HG03159 (cell line): ENCODE results near the gene HSPBAP1.
A peak's percentile ranks its signal among the peaks of the same experiment; 100 is the strongest.

Experiments
- ATAC-seq: cut with Tn5 transposase; IDR thresholded peaks from one replicate; pipeline ENCODE4 v1.9.1; 2021; ENCODE audit warnings: mild to moderate bottlenecking, moderate library complexity; ENCODE audit not compliant: unreplicated experiment

HSPBAP1 gene, protein sequence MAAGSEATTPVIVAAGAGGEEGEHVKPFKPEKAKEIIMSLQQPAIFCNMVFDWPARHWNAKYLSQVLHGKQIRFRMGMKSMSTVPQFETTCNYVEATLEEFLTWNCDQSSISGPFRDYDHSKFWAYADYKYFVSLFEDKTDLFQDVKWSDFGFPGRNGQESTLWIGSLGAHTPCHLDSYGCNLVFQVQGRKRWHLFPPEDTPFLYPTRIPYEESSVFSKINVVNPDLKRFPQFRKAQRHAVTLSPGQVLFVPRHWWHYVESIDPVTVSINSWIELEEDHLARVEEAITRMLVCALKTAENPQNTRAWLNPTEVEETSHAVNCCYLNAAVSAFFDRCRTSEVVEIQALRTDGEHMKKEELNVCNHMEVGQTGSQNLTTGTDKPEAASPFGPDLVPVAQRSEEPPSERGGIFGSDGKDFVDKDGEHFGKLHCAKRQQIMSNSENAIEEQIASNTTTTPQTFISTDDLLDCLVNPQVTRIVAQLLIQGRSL

DNA sequence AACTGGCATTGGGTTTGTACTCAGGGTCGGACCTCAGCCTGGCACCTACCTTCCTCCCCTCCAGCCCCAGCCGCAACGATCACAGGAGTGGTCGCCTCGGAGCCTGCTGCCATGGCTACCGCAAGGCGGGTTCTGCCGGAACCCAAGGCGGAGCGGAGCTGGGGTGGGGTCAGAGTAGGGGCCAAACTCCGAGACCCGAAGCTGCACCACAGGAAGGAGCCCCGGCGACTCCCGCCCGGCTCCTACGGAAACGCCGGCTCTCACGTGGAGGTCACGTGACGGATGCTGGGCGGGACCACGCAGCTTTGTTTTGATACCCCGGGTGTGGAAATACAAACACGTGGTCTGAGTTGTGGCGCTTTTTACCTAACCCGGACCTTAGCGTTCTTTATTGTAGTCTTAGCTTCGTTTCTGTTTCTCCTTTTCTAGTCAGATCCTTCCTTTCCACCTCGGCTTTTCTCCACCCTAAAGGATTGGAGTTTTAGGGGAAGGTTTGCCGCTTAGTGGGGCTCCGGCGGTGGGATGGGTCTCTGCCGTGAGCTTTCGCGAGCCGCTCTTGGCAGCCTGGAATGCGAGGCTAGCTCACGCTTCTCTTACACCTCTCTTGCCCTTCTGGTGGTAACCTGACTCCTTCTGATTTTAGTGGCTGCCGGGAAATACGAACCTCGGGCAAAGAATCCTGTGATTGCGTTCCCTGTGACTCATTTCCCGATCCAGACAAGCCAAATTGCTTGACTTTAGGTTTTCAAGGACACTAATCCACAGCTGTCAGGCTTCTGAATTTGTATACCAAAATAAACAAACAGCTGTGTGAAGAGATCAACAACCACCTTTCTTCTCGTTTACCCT is at the start of gene HSPBAP1:
TSS of gene HSPBAP1 (minus strand) at position 264 of the 849 bp plus-strand sequence. CDS start at position 113, 151 bp downstream.
- ATAC-seq, result peak; percentile 70

DNA sequence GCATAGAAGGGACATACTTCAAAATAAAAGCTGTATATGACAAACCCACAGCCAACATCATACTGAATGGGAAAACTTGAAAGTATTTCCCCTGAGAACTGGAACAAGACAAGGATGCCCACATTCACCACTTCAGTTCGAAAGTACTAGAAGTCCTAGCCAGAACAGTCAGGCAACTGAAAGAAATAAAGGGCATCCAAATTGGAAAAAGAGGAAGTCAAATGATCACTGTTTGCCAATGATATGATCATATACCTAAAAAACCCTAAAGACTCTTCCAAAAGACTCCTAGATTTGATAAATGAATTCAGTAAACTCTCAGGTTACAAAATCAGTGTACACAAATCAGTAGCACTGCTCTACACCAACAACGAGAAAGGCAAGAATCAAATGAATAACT is 42.0 kb upstream of the HSPBAP1 start:
- ATAC-seq, result no peak

DNA sequence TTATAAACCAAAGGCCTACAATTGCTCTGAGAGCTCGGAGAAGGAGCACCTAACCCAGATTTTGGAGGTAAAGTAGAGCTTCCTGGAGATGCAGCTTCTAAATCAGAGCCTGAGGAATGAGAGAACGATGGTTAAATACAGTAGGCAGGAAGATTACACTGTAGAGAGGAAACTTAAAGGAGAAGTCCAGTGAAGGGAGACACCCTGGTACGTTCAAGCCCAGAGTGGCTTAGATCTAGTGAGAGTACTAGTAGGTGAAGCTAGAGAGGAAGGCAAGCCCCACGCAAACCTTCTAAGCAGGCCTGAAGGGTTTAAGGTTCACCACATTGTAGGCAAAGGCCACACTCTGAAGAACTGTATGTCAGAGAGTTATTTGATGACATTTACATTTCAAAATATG is 34.6 kb upstream of the HSPBAP1 start:
- no peak for ATAC-seq

DNA sequence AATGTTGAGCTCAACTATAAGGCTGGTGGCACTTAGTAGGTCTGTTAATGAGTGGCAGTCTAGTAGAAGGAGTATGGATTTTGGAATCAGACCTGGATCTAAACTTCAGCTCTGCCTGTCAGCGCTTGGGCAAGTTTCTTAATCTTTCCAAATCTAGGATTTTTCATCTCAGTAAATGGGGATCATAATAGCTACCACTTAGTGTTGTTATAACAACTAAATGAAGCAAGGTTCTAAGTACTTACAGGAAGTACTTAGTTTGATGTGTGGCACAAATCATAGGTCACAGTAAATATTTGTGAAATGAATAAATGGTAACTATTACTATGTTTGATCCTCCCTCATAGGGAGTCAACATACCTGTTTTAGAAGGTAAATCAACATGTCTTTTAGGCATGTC is 32.6 kb upstream of the HSPBAP1 start:
- no peak for ATAC-seq

DNA sequence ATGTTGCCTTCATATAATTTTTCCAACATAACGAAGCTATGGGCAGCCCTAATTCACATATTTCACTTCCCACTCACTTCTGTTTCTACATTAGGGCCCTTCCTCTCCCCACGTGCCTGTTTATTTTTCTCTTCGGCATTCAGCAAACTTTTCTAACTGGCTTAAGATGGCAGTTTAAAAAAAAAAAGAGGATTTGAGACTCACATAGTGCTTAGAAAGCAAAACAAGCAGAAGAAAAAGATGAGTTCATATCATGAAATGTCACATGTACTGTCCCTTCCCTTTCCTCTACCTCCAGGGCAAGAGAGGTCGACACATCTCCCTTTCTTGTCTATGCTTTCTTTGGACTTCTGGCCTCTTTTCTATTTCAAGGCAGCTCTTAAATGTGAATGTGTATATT is 31.8 kb upstream of the HSPBAP1 start:
- ATAC-seq, result no peak

DNA sequence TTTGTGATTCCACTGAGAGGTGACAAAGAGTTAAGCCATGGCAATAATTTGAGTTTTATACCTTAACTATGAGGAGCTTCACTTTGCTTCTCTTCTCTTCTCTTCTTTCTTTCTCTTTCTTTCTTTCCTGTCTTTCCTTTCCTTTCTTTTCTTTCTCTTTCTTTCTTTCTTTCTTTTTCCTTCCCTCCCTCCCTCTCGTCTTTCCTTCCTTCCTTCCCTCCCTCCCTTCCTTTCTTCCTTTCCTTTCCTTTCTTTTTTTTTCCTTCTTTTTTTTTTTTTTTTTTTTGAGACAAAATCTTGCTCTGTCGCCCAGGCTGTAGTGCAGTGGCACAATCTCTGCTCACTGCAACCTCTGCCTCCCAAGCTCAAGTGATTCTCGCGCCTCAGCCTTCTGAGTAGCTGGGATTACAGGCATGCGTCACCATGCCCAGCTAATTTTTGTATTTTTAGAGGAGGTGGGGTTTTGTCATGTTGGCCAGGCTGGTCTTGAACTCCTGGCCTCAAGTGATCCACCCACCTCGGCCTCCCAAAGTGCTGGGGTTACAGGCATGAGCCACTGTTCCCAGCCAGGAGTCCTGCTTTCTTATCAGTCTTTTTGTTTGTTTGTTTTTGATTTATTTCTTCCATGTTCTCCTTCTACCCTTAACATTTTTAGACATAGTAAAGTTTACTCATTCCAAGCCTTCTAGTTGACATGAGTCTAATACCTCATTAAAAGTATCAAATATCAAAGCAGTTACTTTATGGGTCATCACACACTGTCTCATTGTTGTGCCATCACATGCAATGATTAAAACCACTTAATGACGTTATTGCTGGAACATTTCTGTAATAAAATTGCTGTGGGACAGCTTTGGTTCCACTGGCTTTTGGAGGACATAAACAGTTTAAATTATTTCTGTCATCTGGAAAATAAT is 31.1 kb upstream of the HSPBAP1 start:
- no peak for ATAC-seq

DNA sequence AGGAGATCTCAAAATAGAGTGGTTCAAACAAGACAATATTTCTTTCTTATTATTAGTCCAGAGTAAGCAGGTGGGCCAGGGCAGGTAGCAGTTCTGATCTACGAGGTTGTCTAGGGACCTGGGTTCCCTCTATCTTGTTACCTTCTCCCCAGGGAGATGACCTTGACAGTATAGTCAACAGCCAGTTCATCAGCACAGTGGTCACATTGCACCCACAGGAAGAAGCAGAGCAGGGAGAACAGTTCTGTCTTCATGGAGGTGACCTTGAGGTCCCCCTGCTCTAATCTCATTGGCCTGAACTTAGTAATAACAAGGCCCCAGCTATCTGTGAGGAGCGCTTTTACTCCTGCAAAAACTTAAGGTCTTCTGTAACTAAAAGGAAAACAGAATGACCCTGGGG is 23.0 kb upstream of the HSPBAP1 start:
- no peak for ATAC-seq

DNA sequence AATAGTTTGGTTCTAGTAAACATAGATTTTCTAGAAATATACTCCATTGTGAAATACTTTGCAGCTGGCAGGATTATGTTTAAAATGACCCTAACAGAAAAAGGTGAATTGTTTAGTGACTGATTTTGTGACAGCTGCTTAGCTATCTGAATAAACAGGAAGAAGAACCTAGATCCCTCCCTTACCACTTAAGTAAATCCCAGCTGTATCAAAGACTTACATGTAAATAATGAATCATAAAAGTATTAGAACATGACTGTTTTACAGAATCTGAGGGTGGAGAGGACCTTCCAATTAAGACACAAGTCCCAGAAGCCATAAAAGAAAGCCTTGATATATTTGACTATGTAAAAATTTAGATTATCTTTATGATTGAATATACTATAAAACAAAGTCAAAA is 17.1 kb upstream of the HSPBAP1 start:
- no peak for ATAC-seq

DNA sequence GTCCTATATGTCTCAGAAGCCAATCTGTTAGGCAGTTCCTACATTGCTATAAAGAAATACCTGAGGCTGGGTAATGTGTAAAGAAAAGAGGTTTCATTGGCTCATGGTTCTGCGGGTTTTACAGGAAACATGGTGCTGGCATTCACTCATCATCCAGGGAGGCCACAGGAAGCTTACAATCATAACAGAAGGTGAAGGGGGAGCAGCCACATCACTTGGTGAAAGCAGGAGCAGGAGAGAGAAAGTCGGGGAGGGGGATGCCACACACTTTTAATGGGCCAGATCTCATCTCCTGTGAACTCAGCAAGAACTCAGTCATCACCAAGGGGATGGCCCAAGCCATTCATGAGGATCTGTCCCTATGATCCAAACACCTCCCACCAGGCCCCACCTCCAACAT is 10.3 kb upstream of the HSPBAP1 start:
- ATAC-seq, result no peak

DNA sequence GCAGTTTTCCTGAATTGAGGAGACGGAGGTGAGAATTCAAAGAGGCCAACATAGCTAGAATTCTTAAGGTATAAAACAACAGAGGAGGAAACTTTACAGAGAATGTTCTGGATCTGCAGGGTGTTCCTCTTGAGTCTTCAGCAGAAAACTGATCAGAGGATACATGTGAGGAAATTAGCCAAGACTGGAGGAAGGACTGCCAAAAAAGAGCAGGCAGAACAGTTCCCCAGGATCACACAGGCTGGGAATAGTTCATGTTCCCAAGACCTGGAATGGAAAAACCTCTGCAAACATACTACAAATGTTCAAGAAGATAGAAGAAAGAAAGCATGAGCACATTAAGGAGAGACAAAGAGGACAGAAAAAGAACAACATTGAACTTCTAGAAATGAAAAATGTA is 8.7 kb upstream of the HSPBAP1 start:
- ATAC-seq, result no peak

DNA sequence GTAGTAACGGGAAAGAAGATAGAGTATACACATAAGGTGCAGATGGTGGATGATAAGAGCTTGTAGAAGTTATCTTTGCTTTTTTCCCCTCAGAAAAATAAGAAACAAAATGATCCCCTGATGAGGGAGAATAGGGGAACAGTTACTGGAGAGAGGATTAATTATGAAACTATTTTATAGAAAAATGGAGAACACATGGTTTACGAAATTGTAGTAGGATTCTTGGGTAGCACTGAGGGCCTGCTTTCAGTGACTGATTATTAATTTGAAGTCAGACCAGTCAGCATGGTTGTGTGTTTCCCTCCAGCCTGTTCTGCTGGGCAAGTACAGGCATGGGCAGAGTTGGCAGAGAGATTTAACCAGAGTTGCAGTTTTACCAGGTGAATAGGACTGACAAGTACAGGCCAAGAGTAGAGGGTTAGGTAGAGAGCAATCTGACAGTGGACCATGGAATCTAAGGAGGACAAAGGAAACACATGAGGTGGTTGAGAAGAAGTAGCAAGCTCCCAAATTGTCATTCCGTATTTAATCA is 7.1 kb upstream of the HSPBAP1 start:
- no peak for ATAC-seq

DNA sequence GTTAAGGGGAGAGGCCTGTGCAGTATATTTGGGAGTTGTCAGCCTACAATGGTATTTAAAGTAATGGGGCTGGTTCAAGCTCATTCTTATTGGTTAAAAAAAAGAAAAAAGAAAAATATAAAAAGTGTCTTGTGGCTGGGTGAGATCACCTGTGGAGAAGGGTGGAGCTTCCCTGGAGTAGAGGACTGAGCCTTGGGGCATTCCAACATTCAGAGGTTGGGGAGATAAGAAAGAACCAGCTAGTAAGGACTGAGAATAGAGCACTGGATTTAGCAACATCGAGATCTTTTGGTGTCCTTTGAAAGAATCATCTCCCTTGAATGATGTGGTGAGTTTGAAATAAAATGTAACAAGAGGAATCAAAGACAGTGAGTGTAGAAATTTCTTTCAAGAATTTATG is 6.4 kb upstream of the HSPBAP1 start:
- ATAC-seq, result no peak

DNA sequence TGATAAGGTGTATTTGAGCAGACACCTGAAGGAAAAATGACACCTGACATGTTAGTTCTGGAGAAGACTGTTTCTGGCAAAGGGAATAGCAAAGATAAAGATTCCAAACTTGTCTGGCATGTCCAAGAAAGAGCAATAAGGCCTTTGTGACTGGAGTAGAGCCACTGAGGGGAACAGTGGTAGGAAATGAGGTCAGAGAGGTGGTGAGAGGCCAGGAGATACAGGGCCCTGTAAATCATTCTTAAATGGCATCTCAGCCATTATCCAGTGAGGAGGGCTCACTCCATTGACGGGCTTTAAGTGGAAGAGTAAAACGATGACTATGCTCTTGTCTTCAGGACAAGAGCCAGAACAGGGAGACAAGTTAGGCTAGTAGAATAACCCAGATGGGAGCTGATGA is 5.7 kb upstream of the HSPBAP1 start:
- ATAC-seq, result no peak

DNA sequence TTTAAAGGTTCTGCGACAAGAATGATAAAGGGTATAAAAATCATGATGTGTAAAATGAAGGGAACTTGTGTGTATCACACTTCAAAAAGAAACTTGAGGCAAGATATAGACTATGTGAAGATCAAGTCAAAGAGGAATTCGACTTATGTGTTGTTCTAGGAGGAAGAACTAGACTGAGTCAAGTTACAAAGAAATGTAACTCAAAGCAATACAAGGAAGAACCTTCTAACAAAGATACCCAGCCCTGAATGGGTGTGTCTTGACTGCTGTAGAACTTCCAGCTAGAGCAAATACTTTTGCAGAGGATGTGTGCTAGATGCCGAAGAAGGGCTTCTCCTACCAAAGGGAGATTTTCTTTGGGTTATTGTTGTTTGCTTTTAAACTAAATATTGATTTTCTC is 3.7 kb upstream of the HSPBAP1 start:
- no peak for ATAC-seq

DNA sequence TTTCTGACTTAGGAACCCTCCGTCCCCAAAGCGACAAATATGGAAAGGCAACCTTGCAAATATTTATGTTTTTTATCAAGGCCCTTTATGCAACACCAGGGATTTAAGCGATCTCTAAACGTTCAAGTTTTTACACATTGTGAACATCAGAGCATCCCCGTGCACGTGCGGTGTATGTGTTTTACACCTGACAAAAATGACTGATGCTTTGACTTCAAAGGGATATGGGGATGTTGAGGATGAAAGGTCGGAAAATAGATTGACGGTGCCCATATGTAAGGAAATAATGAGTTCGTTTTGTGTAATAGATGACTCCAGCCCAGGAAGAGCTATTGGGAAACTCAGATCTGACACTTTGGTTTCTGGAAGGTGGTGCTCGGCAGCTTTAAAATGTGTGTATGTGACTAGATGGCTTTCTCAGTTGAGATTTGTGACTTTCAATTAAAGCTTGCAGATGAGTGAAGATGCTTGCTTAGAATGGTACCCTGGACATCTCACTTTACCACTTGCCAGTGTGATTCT is 2.1 kb upstream of the HSPBAP1 start:
- ATAC-seq, result no peak

DNA sequence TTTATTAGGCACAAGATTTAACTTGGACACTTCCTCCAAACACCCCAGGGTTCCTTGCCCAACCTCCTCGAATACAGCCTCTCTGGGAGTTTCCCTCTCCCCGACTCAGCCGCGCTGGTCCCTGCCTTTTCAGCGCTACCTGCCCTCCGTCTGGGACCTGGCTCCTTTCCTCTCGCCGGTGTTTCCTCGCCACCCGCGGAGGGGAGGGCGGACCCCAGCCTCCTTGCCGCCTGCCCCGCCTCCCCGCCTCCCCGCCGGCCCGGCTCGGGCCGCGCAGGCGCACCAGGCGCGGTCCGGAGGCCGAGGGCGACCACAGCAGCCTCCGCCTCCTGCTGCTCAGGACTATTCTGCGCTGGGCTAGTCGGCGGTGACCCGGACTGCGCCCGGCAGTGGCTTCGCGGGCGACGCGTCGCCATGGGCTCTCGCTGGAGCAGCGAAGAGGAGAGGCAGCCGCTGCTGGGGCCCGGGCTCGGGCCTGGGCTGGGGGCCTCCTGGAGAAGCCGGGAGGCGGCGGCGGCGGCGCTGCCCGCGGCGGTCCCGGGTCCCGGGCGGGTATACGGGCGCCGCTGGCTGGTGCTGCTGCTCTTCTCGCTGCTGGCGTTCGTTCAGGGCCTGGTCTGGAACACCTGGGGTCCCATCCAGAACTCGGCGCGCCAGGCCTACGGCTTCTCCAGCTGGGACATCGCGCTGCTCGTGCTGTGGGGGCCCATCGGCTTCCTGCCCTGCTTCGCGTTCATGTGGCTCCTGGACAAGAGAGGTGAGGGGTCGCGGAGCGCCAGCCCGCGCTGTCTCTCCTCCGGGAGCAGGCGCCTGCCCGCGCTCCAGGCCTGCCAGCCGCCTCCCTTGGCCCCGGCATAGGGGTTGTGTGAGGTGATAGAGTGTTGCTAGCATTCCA is 1.4 kb upstream of the HSPBAP1 start, which contains the start of gene SLC49A4:
TSS of gene SLC49A4 (plus strand) at position 291 of the 895 bp plus-strand sequence. CDS start at position 415, 124 bp downstream.
- peak; percentile 65 for ATAC-seq

DNA sequence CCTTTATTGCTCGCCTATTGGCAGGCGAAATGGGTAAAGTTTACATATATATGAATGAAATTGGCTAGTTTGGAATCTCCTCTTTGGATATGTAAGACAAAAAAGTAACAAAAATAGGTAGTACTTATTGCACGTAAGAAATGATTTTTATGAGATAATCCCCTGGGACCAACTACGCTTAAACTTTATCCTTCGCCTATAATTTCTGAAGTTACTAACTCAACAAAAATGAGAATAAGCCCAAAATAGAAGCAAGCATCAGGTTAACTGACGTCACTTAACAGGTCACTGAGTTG is 800 bp upstream of the HSPBAP1 start:
- no peak for ATAC-seq

DNA sequence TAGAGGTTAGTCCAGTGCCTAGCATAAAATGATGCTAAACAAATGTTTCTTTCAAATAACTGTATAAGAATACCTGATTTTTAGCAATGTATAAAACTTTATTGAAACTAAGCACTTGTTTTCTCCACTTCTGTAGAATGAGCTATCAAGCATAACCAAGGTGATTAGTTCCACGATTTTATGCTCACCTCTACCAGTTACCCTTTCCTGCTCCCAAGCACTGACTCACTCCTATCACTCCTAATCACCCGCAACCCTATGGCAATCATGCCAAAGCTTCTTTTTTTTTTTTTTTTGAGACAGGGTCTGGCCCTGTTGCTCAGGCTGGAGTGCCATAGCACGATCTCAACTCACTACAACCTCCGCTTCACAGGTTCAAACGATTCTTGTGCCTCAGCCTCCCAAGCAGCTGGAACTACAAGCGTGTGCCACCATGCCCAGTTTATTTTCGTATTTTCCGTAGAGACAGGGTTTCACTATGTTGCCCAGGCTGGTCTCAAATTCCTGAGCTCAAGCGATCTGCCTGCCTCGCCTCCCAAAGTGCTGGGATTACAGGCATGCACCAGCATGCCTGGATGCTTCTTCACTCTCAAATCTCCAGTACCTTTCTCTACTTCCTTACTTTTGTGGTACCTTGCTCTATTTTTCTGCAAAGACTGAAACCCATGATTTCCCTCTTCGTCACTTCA is 3.9 kb downstream of the HSPBAP1 start:
- no peak for ATAC-seq

DNA sequence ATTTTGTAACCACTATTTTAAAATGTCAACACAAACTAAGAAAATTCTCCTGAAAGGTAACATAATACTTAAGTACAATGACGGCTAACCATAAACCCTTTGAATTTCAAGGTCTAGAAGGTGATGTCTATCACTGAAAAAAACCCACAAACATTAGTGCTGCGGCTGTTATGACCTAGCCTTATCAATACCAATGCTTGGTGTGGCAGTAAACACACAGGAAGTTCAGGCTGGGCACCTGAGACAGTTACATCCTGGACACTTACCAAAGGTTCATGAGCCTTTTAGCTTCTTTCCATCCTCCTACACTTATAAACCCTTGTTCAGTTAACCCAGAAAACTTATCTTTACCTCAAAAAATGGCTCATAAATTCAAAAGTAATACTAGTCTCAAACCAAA is 5.8 kb downstream of the HSPBAP1 start:
- ATAC-seq, result no peak
